Measurements from ENCODE around the gene SLC19A3.
"Not testable (repeated sequence)": the region's sequence is repeated elsewhere in the genome, so short reads cannot be mapped to it uniquely, and the experiment has no call there.

SLC19A3 gene

DNA sequence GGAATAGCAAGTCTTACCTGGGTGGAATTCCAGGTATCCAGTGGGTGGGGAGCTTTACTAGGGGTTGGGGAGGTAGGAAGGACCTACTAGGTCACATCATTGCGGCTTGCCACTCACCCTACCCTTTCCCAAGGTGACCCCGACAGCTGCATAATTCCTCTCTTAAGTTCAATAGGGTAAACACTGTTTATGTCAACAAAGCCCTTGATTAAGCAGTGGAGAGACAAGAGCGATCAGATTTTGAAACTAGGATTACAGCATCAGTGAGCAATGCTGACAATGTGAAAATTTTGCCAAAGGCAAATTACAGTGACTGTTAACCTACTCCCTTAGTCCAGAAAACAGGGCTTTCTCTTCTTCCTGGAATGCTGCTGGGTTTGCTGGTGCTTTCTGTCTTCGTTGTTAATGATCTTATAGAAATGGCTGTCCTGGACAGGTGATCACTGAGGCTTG is 14.5 kb downstream of the SLC19A3 start:
- DNase-seq (ENCODE audit: low read depth) = no peak

DNA sequence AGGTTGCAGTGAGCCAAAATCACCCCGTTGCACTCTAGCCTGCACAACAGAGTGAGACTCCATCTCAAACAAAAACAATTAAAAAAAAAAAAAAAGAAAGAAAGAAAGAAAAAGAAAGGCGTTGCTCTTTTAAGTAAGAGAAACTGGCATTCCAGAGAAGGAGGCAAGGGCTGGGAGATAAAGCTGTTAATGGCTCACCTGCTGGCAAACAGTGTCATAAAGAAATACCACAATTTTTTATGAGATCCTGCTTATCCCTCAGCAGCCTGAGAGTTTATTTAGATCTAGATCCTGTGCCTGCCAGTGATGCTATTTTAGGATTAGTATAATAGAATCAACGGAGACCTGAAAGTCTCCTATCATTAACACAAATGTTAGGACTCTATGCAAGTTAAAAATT is 16.3 kb downstream of the SLC19A3 start:
- no peak for DNase-seq (ENCODE audit: low read depth)

DNA sequence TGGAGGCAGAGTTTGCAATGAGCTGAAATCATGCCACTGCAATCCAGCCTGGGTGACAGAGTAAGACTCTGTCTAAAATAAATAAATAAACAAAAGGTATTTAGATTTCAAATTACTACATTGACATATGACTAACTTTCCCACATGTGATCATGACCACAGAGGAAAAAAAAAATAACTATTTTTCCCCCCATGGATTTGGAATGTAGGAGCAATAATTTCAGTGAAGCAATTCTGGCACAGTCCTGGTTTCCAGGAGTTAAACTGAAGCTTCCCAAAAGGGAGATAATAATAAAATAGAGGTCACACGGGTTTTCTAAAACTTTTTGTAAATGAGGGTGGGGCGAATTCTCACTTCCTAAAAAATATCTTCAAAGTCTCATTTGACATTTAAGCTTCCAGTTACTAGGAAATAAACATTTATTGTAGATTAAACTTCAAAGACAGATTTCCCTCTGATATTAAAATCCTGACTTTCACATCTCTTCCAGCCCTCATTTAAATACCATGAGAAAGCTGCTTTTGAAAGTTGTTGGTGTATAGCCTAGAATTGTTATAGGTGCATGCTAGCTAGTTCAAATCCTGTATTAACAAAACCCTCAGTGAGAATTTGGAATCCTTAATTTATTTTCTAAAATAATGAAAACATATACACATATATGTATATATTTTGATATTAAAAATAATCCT is 20.7 kb downstream of the SLC19A3 start:
- DNase-seq (ENCODE audit: low read depth) = no peak

GRCh38 chr2:227687189-227687588 is 30.6 kb downstream of the SLC19A3 start:
- no peak for DNase-seq (ENCODE audit: low read depth)

GRCh38 chr2:227684258-227684657 is 33.6 kb downstream of the SLC19A3 start:
- no peak for DNase-seq (ENCODE audit: low read depth)

GRCh38 chr2:227677928-227678327 is 39.9 kb downstream of the SLC19A3 start:
- DNase-seq (ENCODE audit: low read depth) = no peak

DNA sequence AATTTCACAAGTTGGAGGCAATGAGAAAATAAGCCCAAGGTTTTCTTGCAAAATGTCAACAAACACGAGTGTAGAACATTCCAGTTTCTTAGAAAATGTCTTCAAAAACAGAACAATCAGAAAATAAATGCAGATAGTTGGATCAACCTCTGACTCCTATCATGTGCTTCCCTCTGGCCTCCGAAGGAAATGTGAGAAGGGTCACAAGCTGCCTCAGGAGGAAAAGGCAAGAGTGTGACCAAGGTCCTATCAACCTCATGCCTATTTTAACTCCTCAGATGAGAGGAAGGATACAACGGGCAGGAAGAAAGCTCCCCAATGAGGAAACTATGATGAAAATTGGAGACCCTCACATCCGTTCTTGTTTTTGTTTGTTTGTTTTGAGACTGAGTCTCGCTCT is 43.3 kb downstream of the SLC19A3 start:
- DNase-seq (ENCODE audit: low read depth) = no peak

GRCh38 chr2:227673620-227674019 is 44.2 kb downstream of the SLC19A3 start:
- DNase-seq (ENCODE audit: low read depth) = not testable (repeated sequence)

- no peak for DNase-seq (ENCODE audit: low read depth)
These were observed 46.5 kb downstream of the SLC19A3 start for GRCh38 chr2:227671170-227671905.

DNA sequence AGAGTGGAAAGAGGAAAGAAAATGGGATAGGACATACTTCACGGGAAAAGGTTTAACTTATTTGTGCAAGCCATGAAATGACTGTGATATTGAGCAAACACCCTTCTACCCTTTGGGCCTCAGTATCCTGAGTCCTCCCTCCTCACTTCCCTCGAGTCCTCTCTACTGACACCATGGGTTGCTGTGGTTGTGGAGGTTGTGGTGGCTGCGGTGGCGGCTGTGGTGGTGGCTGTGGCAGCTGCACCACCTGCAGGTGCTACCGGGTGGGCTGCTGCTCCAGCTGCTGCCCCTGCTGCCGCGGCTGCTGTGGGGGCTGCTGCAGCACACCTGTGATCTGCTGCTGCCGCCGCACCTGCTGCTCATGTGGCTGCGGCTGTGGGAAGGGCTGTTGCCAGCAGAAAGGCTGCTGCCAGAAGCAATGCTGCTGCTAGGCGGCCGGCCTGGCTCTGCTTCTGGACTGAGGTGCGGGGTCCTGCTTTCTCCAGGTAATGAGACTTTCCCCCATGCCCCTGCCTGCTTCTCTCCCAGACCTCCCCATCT is 51.1 kb downstream of the SLC19A3 start, which contains the start of gene SCYGR5:
SCYGR5 (plus strand) TSS at position 174 of the 540 bp plus-strand sequence; CDS start at position 174, 0 bp downstream.
- DNase-seq (ENCODE audit: low read depth) = not testable (repeated sequence)

GRCh38 chr2:227665189-227665940 is 52.5 kb downstream of the SLC19A3 start:
- no peak for DNase-seq (ENCODE audit: low read depth)

GRCh38 chr2:227661827-227662226 is 56.0 kb downstream of the SLC19A3 start:
- DNase-seq (ENCODE audit: low read depth) = no peak

DNA sequence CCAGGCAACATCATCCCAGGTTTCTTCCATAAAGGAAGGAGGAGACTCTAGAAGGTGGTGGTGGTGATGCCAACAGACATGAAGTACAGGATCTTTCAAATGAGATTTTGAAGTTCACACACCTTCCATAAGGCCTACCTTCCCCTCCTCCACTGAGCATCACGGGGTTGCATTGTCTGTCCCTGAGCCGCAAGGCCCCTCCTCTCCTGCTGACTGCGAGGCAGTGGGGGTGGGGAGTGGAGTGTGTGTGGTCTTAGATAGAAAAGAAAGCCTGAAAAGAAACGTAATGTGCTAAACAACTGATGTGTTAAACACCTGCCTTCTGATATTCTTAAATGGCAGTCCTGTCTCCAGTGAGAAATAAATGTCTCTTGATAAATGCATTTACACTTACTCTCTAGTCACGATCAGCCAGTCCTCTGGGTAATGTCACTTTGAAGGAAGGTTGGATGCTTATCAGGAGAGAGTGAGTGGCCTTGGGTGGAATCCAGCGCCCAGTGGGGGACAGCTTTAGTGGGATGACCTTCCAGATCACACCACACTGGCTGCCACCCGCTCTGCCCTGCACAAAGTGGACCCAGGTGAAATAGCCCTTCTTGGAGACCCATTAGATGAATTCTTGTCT is 56.7 kb downstream of the SLC19A3 start:
- DNase-seq (ENCODE audit: low read depth) = no peak

DNA sequence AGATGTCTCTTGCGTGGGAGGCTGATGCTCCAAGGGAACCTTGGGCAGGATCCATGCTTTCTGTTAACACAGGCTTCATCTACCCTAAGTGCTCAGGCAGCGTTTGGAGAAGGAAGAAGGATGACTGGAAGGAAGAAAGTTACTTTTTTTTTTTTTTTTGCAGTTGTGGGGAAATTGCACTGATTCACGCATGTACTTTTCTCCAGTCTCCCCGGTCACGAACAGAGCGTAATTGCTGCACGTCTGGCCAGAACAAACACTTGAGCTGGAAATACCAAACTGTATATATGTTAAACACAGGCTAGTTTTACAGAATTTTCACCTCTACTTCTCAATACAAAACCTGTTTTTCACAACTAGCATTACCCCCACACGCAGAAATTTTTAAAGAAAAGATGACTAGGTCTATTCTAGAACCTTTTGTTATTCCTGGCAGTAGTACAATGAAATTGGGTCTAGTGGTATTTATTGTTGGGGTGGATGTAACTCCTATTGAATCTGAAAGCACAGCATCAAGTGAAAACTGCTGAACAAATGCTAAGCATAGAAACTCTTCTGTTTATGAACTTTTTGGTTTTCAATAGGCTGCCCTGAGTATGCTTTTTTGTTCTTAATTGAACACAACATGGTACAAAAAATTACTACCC is 60.5 kb downstream of the SLC19A3 start:
- no peak for DNase-seq (ENCODE audit: low read depth)

- peak; percentile 69 for DNase-seq (ENCODE audit: low read depth)
These were observed 62.4 kb downstream of the SLC19A3 start for GRCh38 chr2:227655454-227655853.

GRCh38 chr2:227654426-227654825 is 63.4 kb downstream of the SLC19A3 start:
- DNase-seq (ENCODE audit: low read depth) = no peak

DNA sequence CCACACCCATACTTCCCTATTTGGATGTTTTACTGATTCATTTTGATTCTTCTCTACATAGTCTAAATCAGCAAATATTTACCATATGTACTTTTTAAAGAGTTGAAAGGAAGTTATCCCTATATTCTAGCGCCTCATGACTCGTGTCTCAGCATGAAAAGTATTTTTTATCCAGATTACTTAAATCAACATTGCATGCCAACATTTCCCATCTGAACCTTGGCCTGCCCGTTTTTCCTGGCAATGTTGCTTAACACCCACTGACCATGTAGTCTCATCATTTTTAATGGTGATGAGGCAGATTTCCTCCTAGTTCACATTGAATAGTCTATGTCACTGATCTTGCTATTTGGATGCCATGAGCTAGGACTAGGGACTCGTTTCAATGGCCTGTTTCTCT is 64.4 kb downstream of the SLC19A3 start:
- DNase-seq (ENCODE audit: low read depth) = peak; percentile 17

DNA sequence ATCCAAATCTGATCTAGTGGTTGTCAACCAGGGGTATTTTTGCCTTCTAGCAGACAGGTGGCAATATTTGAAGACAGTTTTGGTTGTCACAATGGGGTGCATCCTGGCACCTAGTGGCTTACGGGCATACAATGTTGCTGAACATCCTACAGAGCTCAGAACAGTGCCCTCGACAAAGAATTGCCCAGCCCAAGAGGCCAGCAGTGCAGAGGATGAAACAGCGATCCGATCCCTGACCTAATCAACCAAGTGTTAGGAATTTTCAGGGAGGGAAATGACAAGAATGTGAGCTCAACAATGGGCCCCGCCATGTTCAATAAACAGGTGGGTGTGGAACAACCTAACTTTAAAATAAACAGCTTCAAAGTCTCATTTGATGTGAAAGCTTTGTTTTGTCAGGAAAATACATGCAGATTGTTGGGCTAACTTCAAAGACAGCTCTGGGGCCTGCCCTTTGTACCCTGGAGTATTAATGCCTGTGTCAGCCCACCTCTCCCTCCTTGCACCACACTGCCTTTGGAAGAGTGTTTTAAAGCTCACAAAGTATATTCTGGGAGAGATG is 73.8 kb downstream of the SLC19A3 start:
- DNase-seq (ENCODE audit: low read depth) = no peak

DNA sequence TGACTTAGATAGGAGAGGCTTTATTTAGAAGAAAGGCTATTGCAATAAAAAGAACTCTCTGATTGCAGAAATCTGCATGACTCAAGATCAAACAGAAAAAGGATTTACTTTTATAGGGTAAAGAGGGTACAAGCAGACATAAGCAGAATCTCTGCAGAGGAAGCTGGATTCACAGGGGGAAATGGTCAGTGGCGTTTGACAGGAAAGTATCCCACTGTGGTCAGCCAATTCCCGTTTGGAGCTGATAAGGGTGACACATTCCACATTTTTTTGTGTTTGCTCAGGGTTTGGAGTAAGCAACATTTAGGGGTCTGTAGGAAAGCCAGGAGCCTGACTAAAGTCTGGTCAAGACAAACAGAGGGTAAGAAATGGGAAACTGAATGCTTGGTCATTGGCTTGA is 75.2 kb downstream of the SLC19A3 start:
- DNase-seq (ENCODE audit: low read depth) = no peak

- DNase-seq (ENCODE audit: low read depth) = no peak
These were observed 83.6 kb downstream of the SLC19A3 start for GRCh38 chr2:227634201-227634600.

All from GM04503 (cell line).